Pulmonary artery endothelial cell (primary cell): ENCODE results near the gene MTHFD1L. TPM values are rescaled to one million over a fixed set of nuclear protein-coding genes. Genes with fewer than 3 reads are reported as not detected.
"Not testable (repeated sequence)": the region's sequence is repeated elsewhere in the genome, so short reads cannot be mapped to it uniquely, and the experiment has no call there.

Source experiments
- DNase-seq: peaks from one replicate; pipeline ENCODE4 v3.0.0-alpha.2; 2011; ENCODE audit warnings: low read depth, low spot score
- total RNA-seq: library from RNA; depleted of rRNA; stranded (reverse); fragments of >200 nt; gene quantifications from 2 replicates; pipeline ENCODE4 v1.2.3, GENCODE V29; 2014

MTHFD1L gene
- total RNA-seq, 1 donor from 2014 or later, result 69.3 TPM

GRCh38 chr6:151092591-151092990 is 227.1 kb downstream of the MTHFD1L start:
- peak; percentile 45 for DNase-seq

GRCh38 chr6:151093706-151094105 is 228.2 kb downstream of the MTHFD1L start:
- DNase-seq, result no peak

- DNase-seq, result no peak
These were observed 230.2 kb downstream of the MTHFD1L start for GRCh38 chr6:151095538-151096254.

- no peak for DNase-seq
These were observed 230.7 kb downstream of the MTHFD1L start for GRCh38 chr6:151096255-151096612.

- DNase-seq, result no peak
These were observed 231.4 kb downstream of the MTHFD1L start for GRCh38 chr6:151096691-151097606.

GRCh38 chr6:151098166-151098565 is 232.7 kb downstream of the MTHFD1L start:
- no peak for DNase-seq

GRCh38 chr6:151100326-151100725 is 234.8 kb downstream of the MTHFD1L start:
- no peak for DNase-seq

GRCh38 chr6:151101161-151101815 is 235.8 kb downstream of the MTHFD1L start:
- no peak for DNase-seq

GRCh38 chr6:151101816-151102694 is 236.6 kb downstream of the MTHFD1L start:
- DNase-seq, result no peak

- no peak for DNase-seq
These were observed 237.8 kb downstream of the MTHFD1L start for GRCh38 chr6:151103266-151103665.

- DNase-seq, result no peak
These were observed 242.5 kb downstream of the MTHFD1L start for GRCh38 chr6:151107897-151108427.

- DNase-seq, result no peak
These were observed 243.0 kb downstream of the MTHFD1L start for GRCh38 chr6:151108548-151108947.

GRCh38 chr6:151109361-151109760 is 243.9 kb downstream of the MTHFD1L start:
- no peak for DNase-seq

GRCh38 chr6:151109869-151110575 is 244.5 kb downstream of the MTHFD1L start:
- no peak for DNase-seq

- DNase-seq, result no peak
These were observed 245.0 kb downstream of the MTHFD1L start for GRCh38 chr6:151110576-151110905.

GRCh38 chr6:151111670-151112069 is 246.2 kb downstream of the MTHFD1L start:
- DNase-seq, result no peak

- no peak for DNase-seq
These were observed 246.6 kb downstream of the MTHFD1L start for GRCh38 chr6:151112130-151112529.

GRCh38 chr6:151112884-151113283 is 247.4 kb downstream of the MTHFD1L start:
- not testable (repeated sequence) for DNase-seq

- no peak for DNase-seq
These were observed 248.1 kb downstream of the MTHFD1L start for GRCh38 chr6:151113641-151114040.

GRCh38 chr6:151118461-151119123 is 253.1 kb downstream of the MTHFD1L start:
- no peak for DNase-seq
